Loucy (cell line): ENCODE results near the gene ZNF536.

ENCODE experiments used
- H2AFZ ChIP-seq: fragments of 200-600 bp; sonication (generic); 2 replicates; pipeline ENCODE4 v1.6.0; 2016; ENCODE audit warnings: antibody characterized with exemption, mild to moderate bottlenecking, low read length, moderate library complexity
- H3F3A ChIP-seq: fragments of 200-600 bp; 2 replicates; pipeline ENCODE4 v1.6.0; 2016; ENCODE audit warnings: antibody characterized with exemption, low read depth, mild to moderate bottlenecking
- H3K27me3 ChIP-seq: fragments of 200-600 bp; sonication (generic); 2 replicates; pipeline ENCODE4 v1.6.1; 2014; ENCODE audit warnings: low read length, mild to moderate bottlenecking; ENCODE audit not compliant: insufficient read depth, poor library complexity, severe bottlenecking
- H3K36me3 ChIP-seq: fragments of 200-600 bp; sonication (generic); 2 replicates; pipeline ENCODE4 v1.6.1; 2016; ENCODE audit warnings: low read length; ENCODE audit not compliant: insufficient read depth
- H3K4me1 ChIP-seq: fragments of 200-600 bp; sonication (generic); 2 replicates; pipeline ENCODE4 v1.5.1; 2014; ENCODE audit warnings: low read length, mild to moderate bottlenecking; ENCODE audit not compliant: insufficient read depth, poor library complexity, severe bottlenecking
- H3K4me2 ChIP-seq: fragments of 200-600 bp; sonication (generic); 2 replicates; pipeline ENCODE4 v1.6.0; 2014; ENCODE audit warnings: antibody characterized with exemption, low read length, low read depth, mild to moderate bottlenecking; ENCODE audit not compliant: poor library complexity, severe bottlenecking
- H3K4me3 ChIP-seq: fragments of 200-600 bp; sonication (generic); 2 replicates; pipeline ENCODE4 v1.5.1; 2014; ENCODE audit warnings: low read length, mild to moderate bottlenecking, mixed read lengths; ENCODE audit not compliant: poor library complexity, severe bottlenecking
- H3K79me2 ChIP-seq: fragments of 200-600 bp; sonication (generic); 2 replicates; pipeline ENCODE4 v1.6.1; 2014; ENCODE audit warnings: low read length; ENCODE audit not compliant: insufficient read depth
- H3K9ac ChIP-seq: fragments of 200-600 bp; sonication (generic); 2 replicates; pipeline ENCODE4 v1.6.0; 2014; ENCODE audit warnings: mild to moderate bottlenecking, low read depth, low read length, moderate library complexity; ENCODE audit not compliant: poor library complexity, severe bottlenecking
- H3K9me2 ChIP-seq: fragments of 200-600 bp; sonication (generic); replicated peaks from 2 replicates; pipeline ENCODE4 v1.6.1; 2016; ENCODE audit warnings: low read depth, low read length, mixed read lengths
- H3K9me3 ChIP-seq: fragments of 200-600 bp; sonication (generic); 2 replicates; pipeline ENCODE4 v1.6.1; 2014; ENCODE audit warnings: mild to moderate bottlenecking, antibody characterized with exemption, low read length, low read depth; ENCODE audit not compliant: insufficient read depth
- H4K20me1 ChIP-seq: fragments of 200-600 bp; sonication (generic); 2 replicates; pipeline ENCODE4 v1.6.0; 2014; ENCODE audit warnings: antibody characterized with exemption, low read length, mild to moderate bottlenecking; ENCODE audit not compliant: insufficient read depth, poor library complexity, severe bottlenecking
- CTCF ChIP-seq: fragments of 200-600 bp; sonication (generic); conservative IDR thresholded peaks from 2 replicates; pipeline ENCODE4 v1.5.1; 2014; ENCODE audit warnings: mild to moderate bottlenecking, antibody characterized with exemption, low read length
- EZH2phosphoT487 ChIP-seq: fragments of 200-600 bp; IDR thresholded peaks from 2 replicates; pipeline ENCODE4 v1.6.1; 2018; ENCODE audit warnings: antibody characterized with exemption, mild to moderate bottlenecking, moderate library complexity, borderline replicate concordance

Gene ZNF536

GRCh38 chr19:30388327-30388726 lies 16.1 kb downstream of the ZNF536 start:
- Histone ChIP-seq H4K20me1 (no peaks in the 10 kb centered on the region), H2AFZ (no peak overlapping the region), H3K27me3 (no peaks in the 10 kb centered on the region), H3K9me2 (no peaks in the 10 kb centered on the region), H3K4me1 (peaks cover 20% of the 10 kb centered on the region), H3K9ac (no peak overlapping the region), H3K79me2 (no peaks in the 10 kb centered on the region), H3F3A (no peaks in the 10 kb centered on the region), H3K9me3 (no peaks in the 10 kb centered on the region), H3K36me3 (no peaks in the 10 kb centered on the region), H3K4me2 (no peak overlapping the region), H3K4me3 (no peak overlapping the region)
- TF ChIP-seq EZH2phosphoT487 (no peak), CTCF (no peak)

GRCh38 chr19:30388819-30389218 lies 16.6 kb downstream of the ZNF536 start:
- no peak overlapping the region for H2AFZ ChIP-seq
- H3K9me2 ChIP-seq: no peaks in the 10 kb centered on the region
- TF ChIP-seq EZH2phosphoT487 (no peak), CTCF (no peak)
- no peaks in the 10 kb centered on the region for H4K20me1 ChIP-seq
- H3K79me2 ChIP-seq: no peaks in the 10 kb centered on the region
- H3K4me1 ChIP-seq: peaks cover 25% of the 10 kb centered on the region
- H3K27me3 ChIP-seq: no peaks in the 10 kb centered on the region
- H3F3A ChIP-seq: no peaks in the 10 kb centered on the region
- H3K36me3 ChIP-seq: no peaks in the 10 kb centered on the region
- no peaks in the 10 kb centered on the region for H3K9me3 ChIP-seq
- no peak overlapping the region for H3K4me2 ChIP-seq
- H3K9ac ChIP-seq: no peak overlapping the region
- H3K4me3 ChIP-seq: no peak overlapping the region

- Histone ChIP-seq H3K36me3 (no peaks in the 10 kb centered on the region), H3K9me3 (no peaks in the 10 kb centered on the region), H2AFZ (no peak overlapping the region), H3K4me3 (no peak overlapping the region), H3K4me2 (no peak overlapping the region), H3F3A (no peaks in the 10 kb centered on the region), H3K79me2 (no peaks in the 10 kb centered on the region), H4K20me1 (no peaks in the 10 kb centered on the region), H3K9me2 (no peaks in the 10 kb centered on the region), H3K27me3 (no peaks in the 10 kb centered on the region), H3K4me1 (peaks cover 34% of the 10 kb centered on the region), H3K9ac (no peak overlapping the region)
- TF ChIP-seq CTCF: no peak
- no peak for TF ChIP-seq EZH2phosphoT487
These were observed 18.3 kb downstream of the ZNF536 start for GRCh38 chr19:30390356-30390988.
